HG02759 (cell line): ENCODE measurements around the gene GALNTL6.

Source experiments
- ATAC-seq: cut with Tn5 transposase; IDR thresholded peaks from one replicate; pipeline ENCODE4 v1.9.1; 2021; ENCODE audit warnings: mild to moderate bottlenecking, moderate library complexity; ENCODE audit not compliant: unreplicated experiment

GALNTL6 gene

DNA sequence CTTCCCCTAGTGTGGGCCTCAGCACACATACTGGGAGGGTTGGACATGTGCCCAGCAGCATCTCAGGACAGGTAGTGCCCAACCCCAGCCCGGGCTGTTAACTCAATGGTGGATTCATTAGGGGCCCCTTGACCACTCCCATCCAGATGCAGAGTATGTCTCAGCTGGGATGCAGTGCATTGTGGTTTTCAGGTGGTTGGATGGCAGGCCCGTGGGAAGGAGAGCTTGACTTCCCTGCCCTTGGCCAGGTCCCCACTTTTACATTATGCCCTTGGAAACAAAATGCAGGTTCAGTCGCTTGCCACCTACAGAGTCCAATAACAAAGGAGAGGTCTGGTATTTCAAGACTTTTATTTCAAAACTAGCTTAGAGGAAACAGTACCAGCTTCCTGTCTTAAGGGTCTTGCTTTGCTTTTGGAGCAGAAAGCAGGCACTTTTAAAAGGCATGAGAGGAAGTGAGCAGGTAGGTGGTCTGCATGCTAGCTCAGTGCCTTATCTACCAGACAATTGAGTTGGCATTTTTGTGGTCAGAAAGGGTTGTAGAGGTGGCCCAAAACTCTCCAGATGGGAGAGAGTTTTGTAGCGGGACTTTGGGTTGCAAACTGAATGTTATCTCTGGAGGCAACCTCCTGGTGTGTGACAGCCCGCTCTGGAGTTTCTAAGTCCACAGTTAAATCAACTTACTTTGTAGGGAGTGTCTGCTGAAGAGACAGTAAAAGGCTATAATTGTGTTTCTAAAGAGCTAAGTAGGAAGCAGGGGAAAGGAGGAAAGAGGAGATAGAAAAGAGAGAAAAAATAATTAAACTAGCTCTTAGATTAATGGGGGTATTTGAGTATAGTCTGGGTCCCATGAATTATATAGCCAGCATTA, 171.0 kb downstream of the GALNTL6 start:
- no peak for ATAC-seq

DNA sequence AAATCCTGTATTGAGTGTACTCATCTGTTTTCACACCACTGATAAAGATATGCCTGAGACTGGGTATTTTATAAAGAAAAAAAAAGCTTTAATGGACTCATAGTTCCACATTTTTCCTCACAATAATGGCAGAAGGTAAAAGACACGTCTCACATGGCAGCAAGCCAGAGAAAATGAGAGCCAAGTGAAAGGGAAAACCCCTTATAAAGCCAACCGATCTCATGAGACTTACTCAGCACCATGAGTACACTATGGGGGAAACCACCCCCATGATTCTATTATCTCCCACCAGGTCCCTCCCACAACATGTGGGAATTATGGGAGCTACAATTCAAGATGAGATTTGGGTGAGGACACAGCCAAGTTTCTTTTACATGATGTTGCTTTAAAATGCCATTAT, 171.9 kb downstream of the GALNTL6 start:
- no peak for ATAC-seq

GRCh38 chr4:171993247-171993646, 180.0 kb downstream of the GALNTL6 start:
- no peak for ATAC-seq

DNA sequence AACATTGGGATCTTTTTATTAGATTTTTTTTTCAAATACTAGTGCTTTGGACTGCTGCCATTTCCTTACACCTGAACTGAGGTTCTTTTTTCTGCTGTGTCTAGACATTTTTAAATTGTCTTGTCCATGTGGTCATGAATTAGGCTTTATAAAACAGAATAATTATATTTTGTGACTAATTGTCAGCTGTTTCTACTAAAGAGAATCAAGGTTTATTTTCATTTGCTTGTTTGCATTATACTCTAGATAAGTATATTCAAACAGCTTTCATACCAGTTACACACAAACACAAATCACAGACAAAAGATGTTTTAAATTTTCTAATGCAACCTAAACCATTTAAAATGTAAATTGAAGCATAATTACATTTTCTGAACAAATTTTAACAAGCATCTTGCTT, 194.7 kb downstream of the GALNTL6 start:
- no peak for ATAC-seq

GRCh38 chr4:172009446-172010230, 196.4 kb downstream of the GALNTL6 start:
- no peak for ATAC-seq

GRCh38 chr4:172011196-172011595, 198.0 kb downstream of the GALNTL6 start:
- no peak for ATAC-seq

DNA sequence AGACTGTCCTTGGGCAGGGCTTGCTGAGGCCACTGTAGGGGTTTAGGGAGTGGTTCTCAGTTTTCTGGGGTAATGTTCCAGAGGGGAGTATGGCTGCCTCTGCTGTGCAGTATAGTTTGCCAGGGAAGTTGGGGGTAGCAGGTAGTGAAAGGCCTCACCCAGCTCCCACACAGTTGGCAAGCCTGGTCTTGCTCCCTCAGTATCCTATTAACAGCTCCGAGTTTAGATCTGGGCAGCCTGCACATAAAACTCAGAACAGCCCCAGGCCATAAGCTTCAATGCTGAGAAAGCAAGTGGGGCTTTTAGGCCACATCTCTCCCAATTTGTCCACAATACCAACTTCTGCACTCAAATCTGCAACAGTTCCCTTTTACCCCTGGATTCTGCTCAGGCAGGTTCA, 205.2 kb downstream of the GALNTL6 start:
- ATAC-seq = no peak

DNA sequence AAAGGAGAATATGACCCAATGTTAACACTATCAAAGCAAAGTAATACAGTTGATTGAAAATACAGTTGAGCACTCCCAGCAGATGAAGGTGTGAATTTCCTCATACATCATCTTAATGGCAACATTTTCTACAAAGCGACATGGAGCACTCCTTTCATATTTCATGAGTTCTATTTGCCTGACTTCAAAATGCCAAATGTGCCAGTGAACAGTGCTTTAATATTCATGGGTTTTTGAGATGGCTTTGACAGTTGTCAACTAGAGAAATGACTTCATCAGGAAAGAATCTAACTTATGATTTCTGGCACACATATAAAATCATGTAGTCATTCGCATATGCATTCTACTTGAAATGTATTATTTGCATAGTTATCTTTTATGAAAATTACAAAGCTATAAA, 222.4 kb downstream of the GALNTL6 start:
- ATAC-seq = no peak

DNA sequence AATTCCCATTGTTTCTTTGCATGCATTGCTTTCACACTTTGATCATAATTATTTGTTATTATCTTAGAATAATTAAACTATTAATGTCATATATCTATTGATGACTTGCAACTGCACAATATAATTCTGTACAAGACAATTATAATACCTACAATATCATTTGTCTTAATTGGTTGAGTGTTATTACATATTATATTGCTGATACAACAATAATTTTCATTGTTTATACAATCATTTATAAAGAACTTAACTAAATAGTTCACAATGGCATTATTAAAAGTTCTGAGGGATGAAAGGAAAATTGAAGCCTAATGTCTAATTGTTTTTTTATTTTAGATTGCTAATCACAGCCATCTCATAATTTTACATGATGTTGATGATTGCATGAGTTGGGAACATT, 227.6 kb downstream of the GALNTL6 start:
- no peak for ATAC-seq

GRCh38 chr4:172042714-172043114, 229.5 kb downstream of the GALNTL6 start:
- no peak for ATAC-seq

- ATAC-seq = no peak
Observed at GRCh38 chr4:172045981-172046380, 232.8 kb downstream of the GALNTL6 start.

DNA sequence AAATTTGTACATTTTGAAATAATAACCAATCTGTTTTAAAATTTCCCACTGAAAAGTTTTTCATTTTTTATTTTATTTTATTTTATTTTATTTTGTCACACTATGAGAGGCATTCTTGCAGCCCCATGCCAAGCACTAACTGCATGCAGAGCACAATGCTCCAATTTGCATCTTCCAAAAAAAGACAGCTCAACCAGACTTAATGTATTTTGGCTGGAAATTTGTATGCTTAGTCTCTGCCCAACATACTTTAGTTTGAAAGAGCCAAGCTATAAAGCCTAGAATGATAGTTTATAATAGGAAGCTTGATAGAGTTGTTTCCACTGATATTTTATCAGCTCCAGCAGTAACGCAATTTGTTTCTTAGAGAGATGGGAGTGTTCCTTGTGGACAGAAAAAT, 235.5 kb downstream of the GALNTL6 start:
- no peak for ATAC-seq

GRCh38 chr4:172050911-172051310, 237.7 kb downstream of the GALNTL6 start:
- ATAC-seq = no peak

DNA sequence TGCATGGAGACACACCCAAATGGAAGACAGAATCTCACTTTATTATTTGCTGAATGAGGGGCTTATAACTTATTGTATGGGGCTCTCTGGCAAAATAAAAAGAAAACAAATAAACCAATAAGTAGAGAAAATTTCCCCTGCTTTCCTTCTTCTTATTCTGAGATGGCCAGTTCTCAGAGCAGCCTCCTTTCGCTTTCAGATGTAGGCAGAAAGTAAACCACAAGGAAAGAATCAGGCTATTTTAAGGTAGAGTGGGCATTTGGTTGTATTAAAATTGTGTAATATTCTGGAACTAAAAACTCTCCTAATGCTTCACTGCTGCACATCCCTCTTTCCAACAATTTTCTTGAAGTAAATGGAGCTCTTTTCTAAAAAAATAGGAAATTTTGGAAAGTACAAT, 241.8 kb downstream of the GALNTL6 start:
- peak; percentile 76 for ATAC-seq

DNA sequence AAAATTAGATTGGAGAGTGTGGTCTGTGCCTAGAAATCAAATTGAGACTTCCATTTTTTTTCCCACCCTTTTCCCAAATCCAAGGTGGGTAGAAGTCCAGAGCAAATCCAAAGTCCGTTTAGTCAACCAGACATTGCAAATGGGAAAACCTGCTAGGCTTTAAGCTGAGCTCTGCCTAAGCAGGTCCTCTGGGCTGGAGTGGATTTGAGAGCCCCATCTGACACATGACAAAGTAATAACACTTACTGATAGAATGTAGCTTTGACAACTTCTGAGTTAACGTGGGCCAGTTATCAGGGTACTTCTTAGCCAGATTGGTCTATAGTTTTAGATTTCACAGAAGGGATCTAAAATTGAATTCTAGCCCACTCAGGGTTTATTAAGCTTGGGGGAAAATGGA, 242.3 kb downstream of the GALNTL6 start:
- ATAC-seq = no peak

DNA sequence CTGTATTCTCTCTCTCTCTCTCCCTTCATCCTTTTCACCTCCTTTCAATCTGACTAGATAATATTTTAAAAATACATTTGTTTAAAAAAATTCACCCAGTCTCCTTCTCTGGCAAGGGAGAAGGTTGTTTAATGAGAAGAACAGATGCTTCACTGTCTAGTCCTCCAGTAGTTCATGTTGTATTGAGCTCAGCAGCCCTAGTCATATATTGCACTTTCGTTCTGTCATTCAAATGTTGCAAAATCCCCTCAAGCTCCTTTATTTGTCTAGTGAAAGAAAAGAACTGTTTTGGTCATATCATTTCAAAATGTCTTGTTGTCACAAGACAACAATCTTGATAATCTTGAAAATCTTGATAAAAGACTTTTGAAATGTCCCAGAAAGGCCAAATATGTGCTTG, 248.0 kb downstream of the GALNTL6 start:
- ATAC-seq = no peak

GRCh38 chr4:172068506-172068905, 255.3 kb downstream of the GALNTL6 start:
- ATAC-seq = no peak

GRCh38 chr4:172073590-172073989, 260.4 kb downstream of the GALNTL6 start:
- no peak for ATAC-seq

DNA sequence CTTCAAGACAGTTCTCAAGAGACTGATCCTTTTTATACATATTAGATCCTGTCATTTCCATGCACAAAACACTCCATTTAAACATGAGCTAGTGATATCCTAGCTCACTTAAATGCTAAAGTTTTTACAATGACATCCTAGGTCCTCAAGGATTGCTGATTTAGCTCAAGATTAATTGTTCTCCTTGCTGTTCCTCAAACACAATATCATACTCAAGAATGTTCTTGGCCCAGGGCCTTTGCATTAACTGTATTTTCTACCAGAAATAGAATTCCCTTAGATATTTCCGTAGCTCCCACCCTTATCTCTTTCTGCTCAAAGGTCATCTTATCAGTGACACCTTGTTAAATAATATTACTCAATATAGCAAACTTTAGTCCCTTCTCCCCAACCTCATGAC, 270.1 kb downstream of the GALNTL6 start:
- ATAC-seq = no peak

- no peak for ATAC-seq
Observed at GRCh38 chr4:172088556-172088955, 275.4 kb downstream of the GALNTL6 start.

GRCh38 chr4:172095161-172095560, 282.0 kb downstream of the GALNTL6 start:
- no peak for ATAC-seq

GRCh38 chr4:172096786-172097185, 283.6 kb downstream of the GALNTL6 start:
- ATAC-seq = no peak
